Trophoblast cell (in vitro differentiated cells and primary cell): ENCODE measurements around the gene LBH.

Experiments used
- DNase-seq, 2 donors: peaks; one replicate each; pipeline ENCODE4 v3.0.0-alpha.2; 2016
- H2AFZ ChIP-seq: 2 replicates; pipeline ENCODE4 v1.6.1; 2013; ENCODE audit warnings: low read length, moderate library complexity, mild to moderate bottlenecking; ENCODE audit not compliant: insufficient read depth, poor library complexity
- H2AK5ac ChIP-seq: 2 replicates; pipeline ENCODE4 v1.6.1; 2013; ENCODE audit warnings: mild to moderate bottlenecking, low read length
- H2BK120ac ChIP-seq: 2 replicates; pipeline ENCODE4 v1.6.1; 2013; ENCODE audit warnings: low read length, mild to moderate bottlenecking, moderate library complexity; ENCODE audit not compliant: insufficient read depth, poor library complexity
- H2BK12ac ChIP-seq: 2 replicates; pipeline ENCODE4 v1.6.1; 2013; ENCODE audit warnings: mild to moderate bottlenecking, low read length, moderate library complexity
- H2BK5ac ChIP-seq: 2 replicates; pipeline ENCODE4 v1.6.1; 2013; ENCODE audit warnings: low read length, low read depth, moderate library complexity, mild to moderate bottlenecking; ENCODE audit not compliant: poor library complexity
- H3K14ac ChIP-seq: 2 replicates; pipeline ENCODE4 v1.6.1; 2013; ENCODE audit warnings: mild to moderate bottlenecking, low read length
- H3K18ac ChIP-seq: 2 replicates; pipeline ENCODE4 v1.6.1; 2013; ENCODE audit warnings: mild to moderate bottlenecking, low read length
- H3K23ac ChIP-seq: 2 replicates; pipeline ENCODE4 v1.6.1; 2013; ENCODE audit warnings: low read length
- H3K27ac ChIP-seq: 2 replicates; pipeline ENCODE4 v1.5.1; 2013; ENCODE audit warnings: low read depth, mild to moderate bottlenecking, inconsistent platforms, low read length, moderate library complexity
- H3K27me3 ChIP-seq: 2 replicates; pipeline ENCODE4 v1.6.1; 2013; ENCODE audit warnings: inconsistent platforms, mild to moderate bottlenecking, low read length, moderate library complexity; ENCODE audit not compliant: insufficient read depth
- H3K36me3 ChIP-seq, 2 experiments: 1 replicate in 1 of 2; 2 replicates in 1 of 2; pipeline ENCODE4 v1.6.1; 2013; ENCODE audit warnings: low read length in 2 of 2, mild to moderate bottlenecking in 2 of 2, moderate library complexity in 1 of 2; ENCODE audit not compliant: insufficient read depth in 2 of 2, control insufficient read depth in 1 of 2
- H3K4ac ChIP-seq: 2 replicates; pipeline ENCODE4 v1.6.1; 2013; ENCODE audit warnings: low read depth, mild to moderate bottlenecking, low read length, moderate library complexity
- H3K4me1 ChIP-seq, 2 experiments: 1 replicate in 1 of 2; 2 replicates in 1 of 2; pipeline ENCODE4 v1.6.1; 2013; ENCODE audit warnings: low read length in 2 of 2, mild to moderate bottlenecking in 2 of 2, moderate library complexity in 1 of 2; ENCODE audit not compliant: insufficient read depth in 2 of 2, control insufficient read depth in 1 of 2
- H3K4me2 ChIP-seq: 2 replicates; pipeline ENCODE4 v1.6.1; 2013; ENCODE audit warnings: inconsistent platforms, mild to moderate bottlenecking, low read length, moderate library complexity
- H3K4me3 ChIP-seq: 2 replicates; pipeline ENCODE4 v1.5.1; 2013; ENCODE audit warnings: mild to moderate bottlenecking, low read depth, low read length, inconsistent platforms
- H3K79me1 ChIP-seq: one replicate; pipeline ENCODE4 v1.6.1; 2013; ENCODE audit warnings: low read length
- H3K79me2 ChIP-seq: 2 replicates; pipeline ENCODE4 v1.6.1; 2013; ENCODE audit warnings: low read length, mild to moderate bottlenecking; ENCODE audit not compliant: control insufficient read depth, insufficient read depth, poor library complexity
- H3K9ac ChIP-seq: 2 replicates; pipeline ENCODE4 v1.6.1; 2013; ENCODE audit warnings: mild to moderate bottlenecking, low read length
- H3K9me3 ChIP-seq: 2 replicates; pipeline ENCODE4 v1.6.1; 2013; ENCODE audit warnings: low read depth, mild to moderate bottlenecking, control low read depth, inconsistent platforms, low read length; ENCODE audit not compliant: insufficient read depth
- H4K12ac ChIP-seq: 2 replicates; pipeline ENCODE4 v1.6.1; 2013; ENCODE audit warnings: low read depth, mild to moderate bottlenecking, low read length, moderate library complexity
- H4K8ac ChIP-seq: 2 replicates; pipeline ENCODE4 v1.6.1; 2013; ENCODE audit warnings: low read depth, mild to moderate bottlenecking, low read length, moderate library complexity
- H4K91ac ChIP-seq: one replicate; pipeline ENCODE4 v1.6.1; 2013; ENCODE audit warnings: low read depth, mild to moderate bottlenecking, low read length, moderate library complexity
- WGBS: extraction: QIAGEN DNeasy Blood & Tissue Kit; methylation state at CpG from one replicate; pipeline ENCODE4 v1.1.7; 2013; ENCODE audit warnings: missing lambda C conversion rate; ENCODE audit not compliant: insufficient read length, insufficient coverage; ENCODE audit errors: extremely low coverage; 5-methylcytosine and 5-hydroxymethylcytosine counted together

LBH gene

GRCh38 chr2:30287190-30287840 lies 56.0 kb downstream of the LBH start:
- no peaks in the 10 kb centered on the region for H3K79me1 ChIP-seq
- no peak overlapping the region for H4K8ac ChIP-seq
- no peak overlapping the region for H2BK12ac ChIP-seq
- H3K4me3 ChIP-seq = no peak overlapping the region
- H3K14ac ChIP-seq = no peak overlapping the region
- no peak overlapping the region for H3K4me2 ChIP-seq
- no peak overlapping the region for H2BK5ac ChIP-seq
- H3K23ac ChIP-seq = no peak overlapping the region
- no peak overlapping the region for H3K18ac ChIP-seq
- H3K4me1 ChIP-seq = no peaks in the 10 kb centered on the region
- H3K9ac ChIP-seq = no peak overlapping the region
- no peaks in the 10 kb centered on the region for H3K36me3 ChIP-seq
- H2BK120ac ChIP-seq = no peak overlapping the region
- H4K91ac ChIP-seq = no peak overlapping the region
- H3K4ac ChIP-seq = no peak overlapping the region
- peaks cover 3% of the 10 kb centered on the region for H3K9me3 ChIP-seq
- H2AK5ac ChIP-seq = no peak overlapping the region
- no peak overlapping the region for H3K27ac ChIP-seq
- WGBS = no CpG with 5 or more reads among the region's 1 CpG
- H2AFZ ChIP-seq = no peak overlapping the region
- H4K12ac ChIP-seq = no peak overlapping the region
- H3K79me2 ChIP-seq = no peaks in the 10 kb centered on the region
- peaks cover 4% of the 10 kb centered on the region for H3K27me3 ChIP-seq
- no peak for DNase-seq

GRCh38 chr2:30287857-30288513 lies 56.7 kb downstream of the LBH start:
- Histone ChIP-seq H3K18ac (no peak overlapping the region), H3K36me3 (no peaks in the 10 kb centered on the region), H3K4me2 (no peak overlapping the region), H2AK5ac (no peak overlapping the region), H3K27ac (no peak overlapping the region), H2BK12ac (no peak overlapping the region), H4K12ac (no peak overlapping the region), H3K9me3 (peaks cover 3% of the 10 kb centered on the region), H4K8ac (no peak overlapping the region), H3K79me2 (no peaks in the 10 kb centered on the region), H3K4me1 (no peaks in the 10 kb centered on the region), H2BK5ac (no peak overlapping the region), H3K4ac (no peak overlapping the region), H4K91ac (no peak overlapping the region), H3K79me1 (no peaks in the 10 kb centered on the region), H2AFZ (no peak overlapping the region), H3K23ac (no peak overlapping the region), H3K14ac (no peak overlapping the region), H3K4me3 (no peak overlapping the region), H2BK120ac (no peak overlapping the region), H3K27me3 (peaks cover 4% of the 10 kb centered on the region), H3K9ac (no peak overlapping the region)
- DNase-seq = no peak
- no CpG with 5 or more reads among the region's 4 CpGs for WGBS

- H3K23ac ChIP-seq = no peak overlapping the region
- H3K9me3 ChIP-seq = peaks cover 4% of the 10 kb centered on the region
- no peak overlapping the region for H3K9ac ChIP-seq
- H3K79me2 ChIP-seq = no peaks in the 10 kb centered on the region
- peaks cover 4% of the 10 kb centered on the region for H3K27me3 ChIP-seq
- no peaks in the 10 kb centered on the region for H3K36me3 ChIP-seq
- H3K4me2 ChIP-seq = no peak overlapping the region
- no peak overlapping the region for H4K91ac ChIP-seq
- no peak overlapping the region for H3K4ac ChIP-seq
- H3K79me1 ChIP-seq = no peaks in the 10 kb centered on the region
- H3K4me3 ChIP-seq = no peak overlapping the region
- H2AK5ac ChIP-seq = no peak overlapping the region
- H2AFZ ChIP-seq = no peak overlapping the region
- no peak overlapping the region for H2BK12ac ChIP-seq
- no CpG with 5 or more reads among the region's 2 CpGs for WGBS
- H3K4me1 ChIP-seq = peaks cover 0 to 3% of the 10 kb centered on the region in 2 experiments
- no peak overlapping the region for H3K14ac ChIP-seq
- no peak overlapping the region for H3K27ac ChIP-seq
- H2BK120ac ChIP-seq = no peak overlapping the region
- H4K8ac ChIP-seq = no peak overlapping the region
- no peak overlapping the region for H3K18ac ChIP-seq
- H4K12ac ChIP-seq = no peak overlapping the region
- DNase-seq = no peak
- H2BK5ac ChIP-seq = no peak overlapping the region
These were observed 57.2 kb downstream of the LBH start for GRCh38 chr2:30288561-30288960.

GRCh38 chr2:30293303-30293921 lies 62.1 kb downstream of the LBH start:
- Histone ChIP-seq H3K27me3 (no peaks in the 10 kb centered on the region), H3K9me3 (peaks cover 4% of the 10 kb centered on the region), H3K18ac (no peak overlapping the region), H3K4ac (no peak overlapping the region), H4K12ac (no peak overlapping the region), H2BK12ac (no peak overlapping the region), H2AK5ac (no peak overlapping the region), H3K79me2 (no peaks in the 10 kb centered on the region), H3K27ac (no peak overlapping the region), H2BK120ac (no peak overlapping the region), H3K4me1 (peaks cover 0 to 5% of the 10 kb centered on the region in 2 experiments), H3K23ac (no peak overlapping the region), H3K79me1 (no peaks in the 10 kb centered on the region), H2AFZ (no peak overlapping the region), H3K4me2 (no peak overlapping the region), H3K36me3 (no peaks in the 10 kb centered on the region), H4K91ac (no peak overlapping the region), H3K14ac (no peak overlapping the region), H4K8ac (no peak overlapping the region), H2BK5ac (no peak overlapping the region), H3K9ac (no peak overlapping the region), H3K4me3 (peak overlapping the region; percentile 39)
- no CpG with 5 or more reads among the region's 12 CpGs for WGBS
- no peak for DNase-seq
